ENCODE results near the gene SPDYC. TPM values are rescaled to one million over a fixed set of nuclear protein-coding genes. Genes with fewer than 3 reads are reported as not detected.
A peak's percentile ranks its signal among the peaks of the same experiment; 100 is the strongest.

Gene SPDYC
- total RNA-seq, 1 donor from 2014 or later: not detected

DNA sequence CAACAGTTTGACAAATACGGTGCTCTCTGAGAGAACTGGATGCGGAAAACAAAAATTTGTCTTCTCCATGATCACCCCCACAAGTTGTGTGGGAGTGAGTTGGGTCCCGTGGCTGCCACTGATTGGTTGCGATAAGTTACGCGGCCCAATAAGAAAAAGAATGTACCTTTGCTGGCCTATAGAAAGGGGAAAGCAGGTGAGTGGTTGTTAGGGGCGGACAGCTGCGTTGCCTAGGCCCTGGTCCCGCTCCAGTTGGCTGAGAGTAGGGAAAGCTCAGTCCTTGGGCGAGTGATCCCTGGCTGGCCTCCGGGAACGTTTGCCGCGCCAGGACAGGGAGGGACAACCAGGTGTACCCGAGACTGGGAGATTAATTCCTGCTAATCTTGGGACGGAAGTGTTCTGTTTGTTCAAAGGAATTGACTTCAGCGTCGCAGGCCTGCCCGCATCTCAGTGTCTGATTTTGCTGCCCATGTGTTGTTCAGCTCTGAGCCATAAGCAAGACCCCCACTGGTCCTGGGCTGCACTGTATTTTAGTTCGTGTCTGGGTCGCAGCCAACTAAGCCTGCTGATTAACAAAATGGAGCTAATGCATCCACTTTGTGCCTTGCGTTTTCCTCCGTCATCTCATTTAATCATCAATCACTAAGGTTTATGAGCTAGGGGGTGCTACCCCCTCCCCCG is 34.9 kb upstream of the SPDYC start:
- Mint-ChIP-seq H3K4me1 (ENCODE audit: low read depth, unreplicated experiment) (peaks cover 8% of the 10 kb centered on the region), H3K4me3 (ENCODE audit: unreplicated experiment) (peak overlapping the region; percentile 99), H3K9me3 (ENCODE audit: unreplicated experiment) (no peaks in the 10 kb centered on the region), H3K27ac (ENCODE audit: unreplicated experiment) (peak overlapping the region; percentile 100), H3K27me3 (ENCODE audit: low read depth, unreplicated experiment) (peaks cover 4% of the 10 kb centered on the region), H3K36me3 (ENCODE audit: low read depth, unreplicated experiment) (peaks cover 14% of the 10 kb centered on the region)
- H3K79me2 ChIP-seq (ENCODE audit: insufficient read depth, low read length): peaks cover 38% of the 10 kb centered on the region
- peak overlapping the region; percentile 98 for H3K4me2 ChIP-seq (ENCODE audit: low read length)
- FAIRE-seq (peak; percentile 80), DNase-seq (ENCODE audit: low read depth) (peak; percentile 97)
- peak overlapping the region; percentile 85 for H2AFZ ChIP-seq (ENCODE audit: low read depth, low read length)
- peak overlapping the region; percentile 99 for H3K27ac ChIP-seq (ENCODE audit: low read depth, low read length)
- H3K4me1 ChIP-seq (ENCODE audit: insufficient read depth, low read length): peaks cover 13% of the 10 kb centered on the region
- H3K4me3 ChIP-seq (ENCODE audit: insufficient read depth, low read depth, low read length): peak overlapping the region; percentile 88
- H3K9ac ChIP-seq (ENCODE audit: low read length): peak overlapping the region; percentile 98
- no peak for TF ChIP-seq EZH2 (IDR thresholded peaks at IDR 0.05; ENCODE audit: insufficient read depth, low read length)
- TF ChIP-seq, protein P1, sequence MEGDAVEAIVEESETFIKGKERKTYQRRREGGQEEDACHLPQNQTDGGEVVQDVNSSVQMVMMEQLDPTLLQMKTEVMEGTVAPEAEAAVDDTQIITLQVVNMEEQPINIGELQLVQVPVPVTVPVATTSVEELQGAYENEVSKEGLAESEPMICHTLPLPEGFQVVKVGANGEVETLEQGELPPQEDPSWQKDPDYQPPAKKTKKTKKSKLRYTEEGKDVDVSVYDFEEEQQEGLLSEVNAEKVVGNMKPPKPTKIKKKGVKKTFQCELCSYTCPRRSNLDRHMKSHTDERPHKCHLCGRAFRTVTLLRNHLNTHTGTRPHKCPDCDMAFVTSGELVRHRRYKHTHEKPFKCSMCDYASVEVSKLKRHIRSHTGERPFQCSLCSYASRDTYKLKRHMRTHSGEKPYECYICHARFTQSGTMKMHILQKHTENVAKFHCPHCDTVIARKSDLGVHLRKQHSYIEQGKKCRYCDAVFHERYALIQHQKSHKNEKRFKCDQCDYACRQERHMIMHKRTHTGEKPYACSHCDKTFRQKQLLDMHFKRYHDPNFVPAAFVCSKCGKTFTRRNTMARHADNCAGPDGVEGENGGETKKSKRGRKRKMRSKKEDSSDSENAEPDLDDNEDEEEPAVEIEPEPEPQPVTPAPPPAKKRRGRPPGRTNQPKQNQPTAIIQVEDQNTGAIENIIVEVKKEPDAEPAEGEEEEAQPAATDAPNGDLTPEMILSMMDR (IDR thresholded peaks at IDR 0.05; ENCODE audit: insufficient read depth, low read depth, low read length): no peak
- H4K20me1 ChIP-seq (ENCODE audit: insufficient read depth, low read length): peaks cover 36% of the 10 kb centered on the region
- H3K9me3 ChIP-seq (ENCODE audit: insufficient read depth, low read depth, low read length): no peaks in the 10 kb centered on the region
- H3K27me3 ChIP-seq (ENCODE audit: insufficient read depth, low read length): no peaks in the 10 kb centered on the region
- peaks cover 12% of the 10 kb centered on the region for H3K36me3 ChIP-seq (ENCODE audit: insufficient read depth, low read length)

DNA sequence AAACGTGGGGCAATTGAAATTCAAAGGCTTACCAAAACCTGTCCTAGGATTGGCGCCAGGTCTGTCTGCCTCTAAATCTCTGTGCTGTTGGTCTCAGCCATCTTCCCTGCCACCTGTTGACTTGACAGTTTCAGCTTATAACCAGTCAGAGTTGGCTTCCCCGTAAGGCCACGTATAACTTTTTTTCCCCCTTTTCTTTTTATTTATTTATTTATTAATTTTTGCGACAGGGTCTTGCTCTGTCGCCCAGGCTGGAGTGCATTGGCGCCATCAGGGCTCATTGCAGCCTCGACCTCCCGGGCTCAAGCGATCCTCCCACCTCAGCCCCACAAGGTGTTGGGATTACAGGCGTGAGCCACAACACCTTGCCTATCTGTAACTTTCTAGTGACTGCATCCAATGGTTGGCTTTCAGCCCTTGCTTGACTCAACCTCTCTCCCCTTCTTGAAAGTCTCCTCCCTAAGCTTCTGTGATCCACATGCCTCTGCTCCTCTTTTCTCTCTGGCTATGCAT is 34.3 kb upstream of the SPDYC start:
- Histone ChIP-seq H3K4me2 (ENCODE audit: low read length) (peak overlapping the region; percentile 98), H3K36me3 (ENCODE audit: insufficient read depth, low read length) (peaks cover 12% of the 10 kb centered on the region), H3K9ac (ENCODE audit: low read length) (peak overlapping the region; percentile 98), H3K4me1 (ENCODE audit: insufficient read depth, low read length) (peaks cover 13% of the 10 kb centered on the region), H4K20me1 (ENCODE audit: insufficient read depth, low read length) (peaks cover 33% of the 10 kb centered on the region), H3K79me2 (ENCODE audit: insufficient read depth, low read length) (peaks cover 38% of the 10 kb centered on the region), H3K27ac (ENCODE audit: low read depth, low read length) (peak overlapping the region; percentile 99), H3K4me3 (ENCODE audit: insufficient read depth, low read depth, low read length) (peak overlapping the region; percentile 88), H3K9me3 (ENCODE audit: insufficient read depth, low read depth, low read length) (no peaks in the 10 kb centered on the region), H3K27me3 (ENCODE audit: insufficient read depth, low read length) (peaks cover 2% of the 10 kb centered on the region), H2AFZ (ENCODE audit: low read depth, low read length) (peak overlapping the region; percentile 80)
- FAIRE-seq: no peak
- no peak for DNase-seq (ENCODE audit: low read depth)
- H3K9me3 Mint-ChIP-seq (ENCODE audit: unreplicated experiment): no peaks in the 10 kb centered on the region
- H3K36me3 Mint-ChIP-seq (ENCODE audit: low read depth, unreplicated experiment): peaks cover 14% of the 10 kb centered on the region
- H3K27me3 Mint-ChIP-seq (ENCODE audit: low read depth, unreplicated experiment): peaks cover 4% of the 10 kb centered on the region
- TF ChIP-seq, protein P1 (IDR thresholded peaks at IDR 0.05; ENCODE audit: insufficient read depth, low read depth, low read length): no peak
- no peak for TF ChIP-seq EZH2 (IDR thresholded peaks at IDR 0.05; ENCODE audit: insufficient read depth, low read length)
- H3K27ac Mint-ChIP-seq (ENCODE audit: unreplicated experiment): peak overlapping the region; percentile 75
- peak overlapping the region; percentile 99 for H3K4me3 Mint-ChIP-seq (ENCODE audit: unreplicated experiment)
- H3K4me1 Mint-ChIP-seq (ENCODE audit: low read depth, unreplicated experiment): peaks cover 8% of the 10 kb centered on the region

Measured in astrocyte (in vitro differentiated cells and primary cell).